AG10803 (cell line): ENCODE data around the gene BRICD5.

Source experiments
- DNase-seq: peaks from one replicate; pipeline ENCODE4 v3.0.0; 2010; ENCODE audit warnings: low read depth
- H3K4me3 ChIP-seq: 2 replicates; pipeline ENCODE4 v1.5.1; 2011; ENCODE audit warnings: mild to moderate bottlenecking, low read length, control low read depth
- TF ChIP-seq, protein P1 (sequence below): conservative IDR thresholded peaks from 2 replicates; pipeline ENCODE4 v1.5.1; 2011; ENCODE audit warnings: mild to moderate bottlenecking, low read length, control low read depth, inconsistent platforms

The BRICD5 gene

GRCh38 chr16:2226918-2227317, 16.3 kb upstream of the BRICD5 start:
- H3K4me3 ChIP-seq = no peak overlapping the region
- TF ChIP-seq, protein P1, sequence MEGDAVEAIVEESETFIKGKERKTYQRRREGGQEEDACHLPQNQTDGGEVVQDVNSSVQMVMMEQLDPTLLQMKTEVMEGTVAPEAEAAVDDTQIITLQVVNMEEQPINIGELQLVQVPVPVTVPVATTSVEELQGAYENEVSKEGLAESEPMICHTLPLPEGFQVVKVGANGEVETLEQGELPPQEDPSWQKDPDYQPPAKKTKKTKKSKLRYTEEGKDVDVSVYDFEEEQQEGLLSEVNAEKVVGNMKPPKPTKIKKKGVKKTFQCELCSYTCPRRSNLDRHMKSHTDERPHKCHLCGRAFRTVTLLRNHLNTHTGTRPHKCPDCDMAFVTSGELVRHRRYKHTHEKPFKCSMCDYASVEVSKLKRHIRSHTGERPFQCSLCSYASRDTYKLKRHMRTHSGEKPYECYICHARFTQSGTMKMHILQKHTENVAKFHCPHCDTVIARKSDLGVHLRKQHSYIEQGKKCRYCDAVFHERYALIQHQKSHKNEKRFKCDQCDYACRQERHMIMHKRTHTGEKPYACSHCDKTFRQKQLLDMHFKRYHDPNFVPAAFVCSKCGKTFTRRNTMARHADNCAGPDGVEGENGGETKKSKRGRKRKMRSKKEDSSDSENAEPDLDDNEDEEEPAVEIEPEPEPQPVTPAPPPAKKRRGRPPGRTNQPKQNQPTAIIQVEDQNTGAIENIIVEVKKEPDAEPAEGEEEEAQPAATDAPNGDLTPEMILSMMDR = no peak
- no peak for DNase-seq

- H3K4me3 ChIP-seq = no peak overlapping the region
- TF ChIP-seq, protein P1 = no peak
- no peak for DNase-seq
These were observed 15.7 kb upstream of the BRICD5 start for GRCh38 chr16:2226245-2226793.

DNA sequence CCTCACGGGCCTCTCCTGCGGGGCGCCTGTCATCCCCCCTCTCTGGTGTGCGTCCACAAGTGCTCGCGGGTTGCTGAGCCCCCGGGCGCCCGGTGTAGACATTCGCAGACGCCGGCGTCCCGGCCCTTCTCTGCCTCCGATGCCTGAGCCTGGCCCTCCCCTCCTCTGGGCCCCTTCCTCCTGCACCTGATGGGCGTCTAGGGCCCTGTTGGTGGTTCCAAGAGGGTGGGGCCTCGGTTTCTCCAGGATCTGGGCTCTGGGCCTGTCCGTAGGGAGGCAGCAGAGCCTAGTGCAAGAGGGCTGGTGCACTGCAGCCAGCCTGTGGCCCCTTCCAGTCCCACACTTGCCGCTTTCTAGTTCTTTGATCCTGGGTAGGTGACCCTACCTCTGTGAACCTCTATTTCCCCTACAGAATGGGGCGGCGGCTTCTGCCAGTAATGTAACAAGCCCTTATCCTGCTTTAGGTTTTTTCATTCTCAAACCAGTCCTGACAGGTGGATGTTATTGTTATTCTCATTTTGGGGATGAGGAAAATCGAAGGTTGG, 13.4 kb upstream of the BRICD5 start:
- TF ChIP-seq, protein P1 = peak; percentile 27
- peak overlapping the region; percentile 85 for H3K4me3 ChIP-seq
- peak; percentile 49 for DNase-seq

GRCh38 chr16:2223221-2223941, 12.7 kb upstream of the BRICD5 start, which contains the start of gene E4F1:
TSS of gene E4F1 (plus strand) at chr16:2223591. CDS start at chr16:2223614, 23 bp downstream.
- DNase-seq = peak; percentile 100
- peak within 1 kb of the TSS; percentile 85 for H3K4me3 ChIP-seq
- TF ChIP-seq, protein P1 = no peak

GRCh38 chr16:2216330-2216729, 5.7 kb upstream of the BRICD5 start:
- no peak overlapping the region for H3K4me3 ChIP-seq
- TF ChIP-seq, protein P1 = no peak
- no peak for DNase-seq

GRCh38 chr16:2214719-2214968, 4.0 kb upstream of the BRICD5 start, which contains the start of gene PGP:
TSS of gene PGP (minus strand) at chr16:2214840. CDS start at chr16:2214777, 63 bp downstream.
- TF ChIP-seq, protein P1 = no peak
- no peak for DNase-seq
- peak within 1 kb of the TSS; percentile 88 for H3K4me3 ChIP-seq
